NCI-H82 (cell line): Measurements from ENCODE around the gene USP20.

ENCODE experiments used
- DNase-seq: peaks from one replicate; lab custom pipeline; 2025; lab: John Stamatoyannopoulos, UW

USP20 gene

GRCh38 chr9:129875687-129876395, 40.6 kb downstream of the USP20 start:
- DNase-seq, result peak; percentile 96

- no peak for DNase-seq
Measured at GRCh38 chr9:129876815-129877214, 41.6 kb downstream of the USP20 start.

- no peak for DNase-seq
Measured at GRCh38 chr9:129878291-129878690, 43.0 kb downstream of the USP20 start.

GRCh38 chr9:129879103-129879699, 43.9 kb downstream of the USP20 start:
- DNase-seq, result no peak

- DNase-seq, result no peak
Measured at GRCh38 chr9:129879991-129880653, 44.9 kb downstream of the USP20 start.

- no peak for DNase-seq
Measured at GRCh38 chr9:129880654-129881546, 45.6 kb downstream of the USP20 start.

GRCh38 chr9:129881547-129882324, 46.5 kb downstream of the USP20 start:
- DNase-seq, result no peak

GRCh38 chr9:129884220-129885017, 49.2 kb downstream of the USP20 start:
- DNase-seq, result peak; percentile 97

- DNase-seq, result peak; percentile 50
Measured at GRCh38 chr9:129885018-129885669, 49.9 kb downstream of the USP20 start.

- DNase-seq, result peak; percentile 86
Measured at GRCh38 chr9:129885670-129886106, 50.4 kb downstream of the USP20 start.

- no peak for DNase-seq
Measured at GRCh38 chr9:129886226-129887174, 51.2 kb downstream of the USP20 start.

GRCh38 chr9:129887334-129888292, 52.4 kb downstream of the USP20 start:
- DNase-seq, result no peak

GRCh38 chr9:129888293-129889121, 53.2 kb downstream of the USP20 start:
- DNase-seq, result no peak

GRCh38 chr9:129889122-129889940, 54.1 kb downstream of the USP20 start:
- no peak for DNase-seq

- DNase-seq, result no peak
Measured at GRCh38 chr9:129889941-129890717, 54.9 kb downstream of the USP20 start.
